KOPT-K1 (cell line): Measurements from ENCODE around the gene GRM7.

Source experiments
- H3K27ac ChIP-seq: fragments of 200-600 bp; sonication (generic); 2 replicates; pipeline ENCODE4 v1.5.1; 2016; ENCODE audit warnings: antibody characterized with exemption, mild to moderate bottlenecking, low read depth, low read length; ENCODE audit not compliant: poor library complexity, severe bottlenecking
- H3K36me3 ChIP-seq: fragments of 200-600 bp; sonication (generic); 2 replicates; pipeline ENCODE4 v1.5.1; 2017; ENCODE audit warnings: antibody characterized with exemption, mild to moderate bottlenecking, low read length, moderate library complexity; ENCODE audit not compliant: insufficient read depth
- H3K9me3 ChIP-seq: fragments of 200-600 bp; sonication (generic); 2 replicates; pipeline ENCODE4 v1.5.1; 2017; ENCODE audit warnings: antibody characterized with exemption, low read length, mild to moderate bottlenecking; ENCODE audit not compliant: insufficient read depth, poor library complexity, severe bottlenecking

Gene GRM7

DNA sequence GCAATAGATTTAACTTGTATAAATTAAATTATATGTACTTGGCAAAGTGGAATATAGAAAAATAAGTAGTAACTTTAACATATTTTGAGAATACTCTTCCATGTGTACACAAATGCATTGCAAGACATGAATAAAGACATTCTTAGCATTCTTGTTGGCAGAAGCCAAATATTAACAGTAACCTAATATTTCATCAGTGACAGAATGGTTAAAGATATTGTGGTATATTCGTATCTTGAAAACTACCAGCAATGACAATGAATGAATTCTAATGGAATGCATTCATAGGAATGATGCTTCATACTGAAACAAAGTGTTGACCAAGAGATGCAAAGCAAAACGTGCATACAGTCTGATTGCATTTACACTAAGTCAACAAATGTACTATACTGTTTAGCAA lies 524.7 kb downstream of the GRM7 start:
- no peaks in the 10 kb centered on the region for H3K9me3 ChIP-seq

DNA sequence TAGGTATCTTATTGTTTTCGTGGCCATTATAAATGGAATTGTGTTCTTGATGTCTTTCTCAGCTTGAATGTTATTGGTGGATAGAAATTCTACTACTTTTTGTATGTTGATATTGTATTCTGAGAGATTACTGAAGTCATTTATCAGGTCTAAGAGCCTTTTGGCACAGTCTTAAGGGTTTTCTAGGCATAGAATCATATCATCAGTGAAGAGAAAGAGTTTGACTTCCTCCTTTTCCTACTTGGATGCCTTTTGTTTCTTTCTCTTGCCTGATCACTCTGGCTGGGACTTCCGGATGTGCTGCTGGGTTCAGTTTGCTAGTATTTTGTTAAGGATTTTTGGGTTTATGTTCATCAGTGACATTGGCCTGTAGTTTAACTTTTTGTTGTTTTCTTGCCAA lies 527.1 kb downstream of the GRM7 start:
- H3K27ac ChIP-seq = no peak overlapping the region
- no peaks in the 10 kb centered on the region for H3K9me3 ChIP-seq
- no peaks in the 10 kb centered on the region for H3K36me3 ChIP-seq

More for the DNA sequence above, 524.7 kb downstream of the GRM7 start:
- no peaks in the 10 kb centered on the region for H3K36me3 ChIP-seq
- no peak overlapping the region for H3K27ac ChIP-seq

DNA sequence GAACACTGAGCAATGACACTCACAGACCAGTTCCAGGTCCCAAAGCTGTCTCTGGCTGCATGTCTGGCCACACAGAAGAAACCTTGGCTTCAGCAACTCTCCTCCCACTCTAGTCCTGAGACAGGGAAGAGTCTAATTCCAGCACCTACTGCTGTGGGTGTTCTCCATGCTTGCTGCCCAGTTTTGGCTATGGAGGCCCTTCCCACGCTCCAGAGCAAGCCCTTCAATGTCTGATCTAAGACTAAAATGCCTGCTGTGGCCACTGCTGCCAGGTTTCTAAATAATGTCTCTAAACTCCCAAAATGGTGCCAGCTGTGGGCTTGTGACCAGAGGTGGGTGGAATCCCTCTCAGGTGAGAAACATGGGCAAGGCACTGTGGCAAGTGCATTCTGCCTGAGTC lies 531.3 kb downstream of the GRM7 start:
- Histone ChIP-seq H3K27ac (no peak overlapping the region), H3K36me3 (no peaks in the 10 kb centered on the region), H3K9me3 (no peaks in the 10 kb centered on the region)

DNA sequence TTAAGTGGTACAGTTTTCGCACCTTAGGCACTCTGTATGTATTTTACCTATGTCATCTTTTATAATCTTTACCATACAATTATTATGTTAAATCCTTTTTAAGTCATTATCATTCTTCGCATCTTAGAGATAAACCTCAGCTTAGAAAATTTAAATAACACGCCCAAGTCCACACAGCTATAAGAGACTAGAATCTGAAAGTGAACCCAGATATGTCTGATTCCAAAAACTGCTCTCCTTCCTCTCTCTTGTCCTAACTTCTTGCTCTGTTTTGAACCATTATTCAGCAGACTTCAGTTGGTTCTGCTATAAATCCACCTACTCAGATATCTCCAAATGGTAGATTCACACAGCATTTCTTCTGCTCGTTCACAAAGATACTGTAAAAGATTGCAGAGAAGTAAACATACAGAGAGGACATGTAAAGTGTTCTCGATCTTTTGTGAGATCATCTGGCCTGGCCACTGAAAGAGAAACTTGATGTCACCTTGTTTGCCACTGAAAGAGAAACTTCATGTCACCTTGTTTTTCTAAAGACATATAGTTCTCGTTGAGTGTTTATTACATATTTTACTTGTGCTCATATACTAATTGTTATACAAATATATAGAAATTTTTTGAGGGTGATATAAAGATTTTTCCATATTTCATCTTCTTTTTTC lies 533.2 kb downstream of the GRM7 start:
- no peaks in the 10 kb centered on the region for H3K9me3 ChIP-seq
- no peaks in the 10 kb centered on the region for H3K36me3 ChIP-seq
- no peak overlapping the region for H3K27ac ChIP-seq

DNA sequence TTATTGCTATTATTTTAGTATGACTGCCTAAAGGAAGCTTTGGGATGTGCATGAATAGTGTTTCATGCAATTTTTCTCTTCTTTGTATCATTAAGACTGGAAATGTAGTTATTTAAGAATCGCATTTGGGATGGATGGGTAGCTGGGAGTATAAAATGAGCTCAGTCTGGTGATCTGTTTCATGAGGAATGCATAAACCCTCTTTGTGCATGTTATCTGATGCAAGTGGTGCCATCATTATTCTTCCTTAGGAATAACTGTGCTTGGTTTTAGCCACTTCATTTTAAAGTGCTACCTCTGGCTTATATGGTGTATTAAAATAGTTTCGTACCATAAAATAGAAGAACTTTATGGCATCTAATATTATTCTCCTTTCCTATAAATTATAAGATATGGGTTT lies 535.6 kb downstream of the GRM7 start:
- no peaks in the 10 kb centered on the region for H3K36me3 ChIP-seq
- H3K27ac ChIP-seq = no peak overlapping the region
- H3K9me3 ChIP-seq = no peaks in the 10 kb centered on the region

DNA sequence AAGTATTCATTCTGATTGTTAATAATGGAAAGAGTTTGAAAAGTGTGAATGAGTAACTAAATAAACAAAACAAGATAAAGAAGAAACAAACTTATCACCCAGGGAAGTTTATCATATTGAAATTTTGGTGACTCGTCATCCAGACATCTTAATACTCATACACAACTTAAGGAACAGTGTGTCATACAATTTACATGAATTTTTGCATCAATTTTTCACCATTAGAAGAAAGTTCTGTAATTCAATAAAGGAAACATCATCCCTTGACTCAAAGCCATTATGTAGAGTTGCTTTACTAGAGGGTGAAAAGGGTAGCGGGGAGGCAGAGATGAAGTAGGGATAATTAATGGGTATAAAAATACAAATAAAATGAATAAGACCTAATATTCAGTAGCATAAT lies 536.2 kb downstream of the GRM7 start:
- Histone ChIP-seq H3K27ac (no peak overlapping the region), H3K36me3 (no peaks in the 10 kb centered on the region), H3K9me3 (no peaks in the 10 kb centered on the region)

DNA sequence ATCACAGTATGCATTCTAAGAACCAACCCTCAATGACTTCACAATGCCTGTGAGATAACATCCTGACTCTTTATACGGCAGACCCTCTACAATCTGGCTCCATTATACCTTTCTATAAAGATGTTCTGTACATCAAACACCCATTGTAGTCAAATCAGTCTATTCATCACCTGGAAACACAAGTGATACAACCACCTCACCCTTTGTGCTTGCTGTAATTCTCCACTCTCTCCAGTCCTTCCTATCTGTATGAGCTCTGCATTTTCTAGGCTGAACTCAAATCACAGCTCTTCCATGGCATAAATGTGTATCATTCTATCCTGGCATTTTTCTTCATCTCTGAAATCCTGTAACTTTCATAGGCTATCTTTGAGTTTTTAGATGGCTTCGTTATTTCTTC lies 539.4 kb downstream of the GRM7 start:
- H3K27ac ChIP-seq = no peak overlapping the region
- H3K9me3 ChIP-seq = no peaks in the 10 kb centered on the region

DNA sequence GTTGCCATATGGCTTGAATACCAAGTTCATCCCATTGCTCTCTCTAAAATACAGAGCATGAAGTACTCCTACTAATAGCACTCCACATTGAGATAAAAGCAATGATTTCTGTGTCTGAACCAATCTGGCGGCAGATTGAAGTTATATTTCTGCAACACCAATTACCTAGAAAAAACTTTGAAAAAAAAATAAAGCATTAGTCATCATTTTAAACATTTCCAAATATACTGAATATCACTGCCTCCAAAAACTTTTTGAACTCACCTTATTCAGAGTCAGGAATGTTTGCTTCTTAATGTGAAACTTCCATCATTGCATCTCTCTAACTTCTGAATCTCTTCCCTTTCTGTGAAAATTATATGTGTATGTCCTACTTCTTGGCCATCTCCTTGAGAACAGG lies 540.5 kb downstream of the GRM7 start:
- no peaks in the 10 kb centered on the region for H3K36me3 ChIP-seq
- no peaks in the 10 kb centered on the region for H3K9me3 ChIP-seq
- H3K27ac ChIP-seq = no peak overlapping the region

More for the DNA sequence above, 539.4 kb downstream of the GRM7 start:
- H3K36me3 ChIP-seq = no peaks in the 10 kb centered on the region

DNA sequence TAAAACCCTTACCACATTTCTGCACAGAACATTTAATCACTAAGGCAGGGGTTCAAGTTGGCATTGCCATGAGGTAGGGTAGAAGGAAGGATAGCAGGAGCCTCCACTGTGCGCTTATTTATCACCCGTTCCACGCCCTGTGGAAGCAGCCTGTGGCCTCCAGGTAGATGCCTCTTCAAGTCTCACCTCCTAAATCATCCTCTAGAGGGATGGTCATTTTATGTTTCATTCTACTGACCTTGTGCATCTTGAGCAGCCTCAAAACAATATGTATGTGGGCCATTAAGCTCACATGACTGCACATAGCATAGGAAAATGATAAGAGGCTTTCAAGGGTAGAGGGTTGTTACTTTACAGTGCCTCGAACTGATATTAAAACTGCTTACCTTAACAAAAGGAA lies 546.2 kb downstream of the GRM7 start:
- Histone ChIP-seq H3K36me3 (no peaks in the 10 kb centered on the region), H3K9me3 (no peaks in the 10 kb centered on the region), H3K27ac (no peak overlapping the region)

DNA sequence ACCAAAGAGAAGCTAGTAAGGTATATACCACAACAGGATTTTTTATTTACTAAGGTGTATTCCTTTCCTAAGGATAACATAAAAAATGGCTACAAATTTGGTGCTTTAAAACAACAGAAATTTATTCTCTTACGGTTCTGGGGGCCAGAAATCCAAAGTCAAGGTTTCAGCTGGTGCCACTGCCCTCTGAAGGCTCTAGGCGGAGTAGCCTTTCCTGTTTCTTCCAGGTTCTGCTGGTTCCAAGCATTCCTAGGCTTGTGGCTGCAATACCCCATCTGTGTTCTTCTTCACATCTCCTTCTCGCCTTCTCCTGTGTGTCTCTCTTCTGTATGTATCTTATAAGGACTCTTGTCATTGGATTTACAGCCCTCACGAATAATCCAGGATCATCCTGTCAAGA lies 549.9 kb downstream of the GRM7 start:
- H3K9me3 ChIP-seq = no peaks in the 10 kb centered on the region

DNA sequence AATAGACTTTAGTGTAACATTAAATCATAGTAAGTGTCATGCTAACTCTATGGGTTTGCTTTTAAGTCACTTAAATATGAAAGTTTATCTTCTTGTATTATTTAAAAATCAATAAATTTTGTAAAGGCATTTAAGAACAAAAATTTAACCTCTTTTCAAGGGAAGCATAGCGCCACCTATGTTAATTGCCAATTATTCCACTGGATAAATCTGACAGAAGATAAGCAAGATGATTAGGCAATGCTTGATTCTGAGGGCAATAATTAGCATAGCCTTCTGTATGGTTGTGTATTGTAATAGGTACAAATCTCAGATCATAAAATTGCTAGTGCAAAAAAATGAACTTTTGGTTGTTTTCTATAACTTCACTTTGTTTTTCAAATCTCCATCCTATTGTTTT lies 560.1 kb downstream of the GRM7 start:
- no peaks in the 10 kb centered on the region for H3K36me3 ChIP-seq
- H3K9me3 ChIP-seq = no peaks in the 10 kb centered on the region

More for the DNA sequence above, 549.9 kb downstream of the GRM7 start:
- Histone ChIP-seq H3K36me3 (no peaks in the 10 kb centered on the region), H3K27ac (no peak overlapping the region)

DNA sequence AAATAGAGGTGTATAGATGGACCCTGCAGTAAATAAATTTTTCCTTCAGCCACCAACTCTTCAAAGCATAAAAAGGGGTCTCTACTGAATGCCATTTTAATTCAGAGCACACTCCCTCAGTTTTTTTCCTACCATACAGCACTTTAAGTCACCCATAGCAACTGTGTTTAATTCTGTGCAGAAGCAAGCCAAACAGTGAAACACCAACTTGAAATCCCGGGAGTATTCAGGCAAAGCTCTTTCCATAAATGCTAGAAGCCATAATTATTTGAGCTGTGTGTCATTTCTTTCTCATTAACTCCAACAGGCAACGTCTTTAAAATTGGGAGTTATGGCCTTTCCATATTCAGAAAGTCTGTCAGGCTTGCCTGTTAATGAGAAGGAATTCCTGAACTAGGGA lies 562.1 kb downstream of the GRM7 start:
- no peak overlapping the region for H3K27ac ChIP-seq
- H3K9me3 ChIP-seq = no peaks in the 10 kb centered on the region
- H3K36me3 ChIP-seq = no peaks in the 10 kb centered on the region

More for the DNA sequence above, 560.1 kb downstream of the GRM7 start:
- H3K27ac ChIP-seq = no peak overlapping the region

DNA sequence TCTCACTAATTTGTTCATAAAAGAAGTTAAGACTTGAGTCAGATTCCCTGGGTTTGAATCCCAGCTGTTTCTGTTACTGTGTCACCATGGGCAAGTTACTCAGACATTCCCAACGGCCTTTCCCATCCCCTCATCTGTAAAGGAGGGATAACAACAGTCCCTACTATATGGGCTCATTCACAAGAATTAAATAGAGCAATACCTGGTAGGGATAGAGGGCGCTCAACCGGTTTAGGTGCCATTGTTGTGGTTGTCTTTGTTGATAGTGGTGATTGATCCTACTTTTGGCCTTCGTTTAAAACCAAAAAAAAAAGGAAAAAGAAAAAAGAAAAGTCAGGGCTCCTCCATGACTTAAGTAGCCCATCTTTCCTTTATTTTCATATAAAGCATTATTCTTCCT lies 563.1 kb downstream of the GRM7 start:
- H3K9me3 ChIP-seq = no peaks in the 10 kb centered on the region
- no peak overlapping the region for H3K27ac ChIP-seq
- H3K36me3 ChIP-seq = no peaks in the 10 kb centered on the region

DNA sequence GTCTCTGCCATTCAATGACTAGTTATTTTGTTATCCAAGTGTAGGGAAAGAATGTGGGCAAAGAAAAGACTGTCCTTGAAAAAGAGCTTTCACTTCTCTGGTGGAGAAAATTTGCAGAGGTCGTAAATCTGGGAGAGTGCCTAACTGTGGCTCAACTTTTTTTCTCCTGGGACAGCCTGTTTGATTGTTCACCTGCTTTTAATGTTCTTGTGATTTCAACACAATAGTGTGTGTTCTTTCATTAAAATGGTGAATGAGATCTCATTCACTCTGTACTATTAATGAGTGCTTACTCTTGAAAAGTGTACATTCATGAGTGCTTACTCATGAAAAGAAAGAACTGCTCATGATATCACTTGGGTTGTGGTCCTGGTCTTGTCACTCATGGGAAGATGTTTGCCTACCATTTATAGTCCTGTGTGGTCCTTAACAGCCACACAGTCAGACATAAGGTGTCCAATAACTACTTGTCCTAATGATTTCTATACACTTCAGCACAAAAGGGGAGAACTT lies 567.3 kb downstream of the GRM7 start:
- Histone ChIP-seq H3K9me3 (no peaks in the 10 kb centered on the region), H3K27ac (no peak overlapping the region), H3K36me3 (no peaks in the 10 kb centered on the region)

DNA sequence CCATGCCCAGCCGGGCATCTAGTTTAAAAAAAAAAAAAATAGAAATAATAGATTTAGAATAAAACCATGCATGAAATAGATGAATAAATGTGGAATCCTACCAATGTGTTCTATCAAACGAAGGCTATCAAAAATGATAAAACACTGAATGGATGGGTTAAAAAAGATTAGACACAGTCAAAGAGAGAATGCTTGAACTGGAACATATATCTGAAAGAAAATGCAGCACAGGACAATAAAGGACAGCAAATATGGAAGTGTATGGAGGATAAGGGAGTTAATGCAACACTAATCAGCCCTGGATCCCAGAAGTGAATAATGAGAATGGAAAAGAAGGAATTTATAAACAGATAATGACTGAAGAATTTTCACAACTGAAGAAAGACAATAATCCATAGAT lies 571.7 kb downstream of the GRM7 start:
- H3K27ac ChIP-seq = no peak overlapping the region
- H3K36me3 ChIP-seq = no peaks in the 10 kb centered on the region
- no peaks in the 10 kb centered on the region for H3K9me3 ChIP-seq

DNA sequence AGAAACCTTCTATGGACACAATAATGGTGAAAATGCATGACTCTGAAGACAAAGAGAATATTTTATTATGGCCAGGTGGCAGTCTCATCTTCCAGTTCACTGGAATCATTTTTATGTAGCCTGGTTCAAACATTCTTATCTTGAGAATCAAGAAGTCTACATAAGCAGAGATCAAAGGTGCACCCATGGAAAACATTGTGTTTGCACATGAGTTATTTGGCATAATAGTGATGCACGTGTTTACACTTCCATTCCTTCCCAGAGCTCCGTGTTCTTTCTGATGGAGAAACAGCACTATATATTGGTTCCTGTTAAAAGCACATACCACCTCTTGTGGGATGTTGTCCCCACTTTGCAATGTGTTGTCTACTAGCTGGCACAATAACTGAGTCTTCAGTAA lies 572.2 kb downstream of the GRM7 start:
- H3K9me3 ChIP-seq = no peaks in the 10 kb centered on the region

More for the DNA sequence above, 572.2 kb downstream of the GRM7 start:
- H3K36me3 ChIP-seq = no peaks in the 10 kb centered on the region
- H3K27ac ChIP-seq = no peak overlapping the region
